ENCODE data around the gene PLAC1.

Gene PLAC1

GRCh38 chrX:134631426-134632346 lies 26.6 kb downstream of the PLAC1 start:
- no peak for DNase-seq (ENCODE audit: low read depth in 2 of 2)

- no peak for DNase-seq (ENCODE audit: low read depth in 2 of 2)
Measured at GRCh38 chrX:134628663-134629062, 29.6 kb downstream of the PLAC1 start.

GRCh38 chrX:134626434-134626833 lies 31.8 kb downstream of the PLAC1 start:
- DNase-seq (ENCODE audit: low read depth in 2 of 2), result no peak

- no peak for DNase-seq (ENCODE audit: low read depth in 2 of 2)
Measured at GRCh38 chrX:134625315-134625718, 33.0 kb downstream of the PLAC1 start.

GRCh38 chrX:134624046-134624430 lies 34.2 kb downstream of the PLAC1 start:
- DNase-seq (ENCODE audit: low read depth in 2 of 2), result no peak

GRCh38 chrX:134623293-134624045 lies 34.8 kb downstream of the PLAC1 start:
- DNase-seq (ENCODE audit: low read depth in 2 of 2), result no peak

GRCh38 chrX:134622813-134623185 lies 35.5 kb downstream of the PLAC1 start:
- DNase-seq (ENCODE audit: low read depth in 2 of 2), result no peak

- no peak for DNase-seq (ENCODE audit: low read depth in 2 of 2)
Measured at GRCh38 chrX:134622056-134622812, 36.0 kb downstream of the PLAC1 start.

- DNase-seq (ENCODE audit: low read depth in 2 of 2), result no peak
Measured at GRCh38 chrX:134619838-134620237, 38.4 kb downstream of the PLAC1 start.

GRCh38 chrX:134613396-134613795 lies 44.9 kb downstream of the PLAC1 start:
- no peak for DNase-seq (ENCODE audit: low read depth in 2 of 2)

- DNase-seq (ENCODE audit: low read depth in 2 of 2), result no peak
Measured at GRCh38 chrX:134608153-134608552, 50.1 kb downstream of the PLAC1 start.

- no peak for DNase-seq (ENCODE audit: low read depth in 2 of 2)
Measured at GRCh38 chrX:134607523-134607922, 50.7 kb downstream of the PLAC1 start.

- DNase-seq (ENCODE audit: low read depth in 2 of 2), result no peak
Measured at GRCh38 chrX:134604701-134605311, 53.5 kb downstream of the PLAC1 start.

- DNase-seq (ENCODE audit: low read depth in 2 of 2), result no peak
Measured at GRCh38 chrX:134603806-134604700, 54.2 kb downstream of the PLAC1 start.

- DNase-seq (ENCODE audit: low read depth in 2 of 2), result no peak
Measured at GRCh38 chrX:134602410-134602809, 55.9 kb downstream of the PLAC1 start.

GRCh38 chrX:134601240-134601765 lies 57.0 kb downstream of the PLAC1 start:
- no peak for DNase-seq (ENCODE audit: low read depth in 2 of 2)

- DNase-seq (ENCODE audit: low read depth in 2 of 2), result no peak
Measured at GRCh38 chrX:134600714-134601113, 57.6 kb downstream of the PLAC1 start.

- DNase-seq (ENCODE audit: low read depth in 2 of 2), result peak in 1 of 2 donors; percentile 2
Measured at GRCh38 chrX:134599184-134599914, 58.9 kb downstream of the PLAC1 start.

GRCh38 chrX:134592303-134592702 lies 66.0 kb downstream of the PLAC1 start:
- DNase-seq (ENCODE audit: low read depth in 2 of 2), result no peak

- DNase-seq (ENCODE audit: low read depth in 2 of 2), result no peak
Measured at GRCh38 chrX:134591502-134591901, 66.8 kb downstream of the PLAC1 start.

Data from stimulated activated CD8-positive, alpha-beta memory T cell treated with anti-CD3 and anti-CD28 coated beads, Interleukin-2, amount 100 ng/mL, for 48 hours (primary cell).